ENCODE results near the gene PFDN1. TPM values are rescaled to one million over a fixed set of nuclear protein-coding genes. Genes with fewer than 3 reads are reported as not detected.

The PFDN1 gene
- total RNA-seq, 1 donor: 60.2 TPM

DNA sequence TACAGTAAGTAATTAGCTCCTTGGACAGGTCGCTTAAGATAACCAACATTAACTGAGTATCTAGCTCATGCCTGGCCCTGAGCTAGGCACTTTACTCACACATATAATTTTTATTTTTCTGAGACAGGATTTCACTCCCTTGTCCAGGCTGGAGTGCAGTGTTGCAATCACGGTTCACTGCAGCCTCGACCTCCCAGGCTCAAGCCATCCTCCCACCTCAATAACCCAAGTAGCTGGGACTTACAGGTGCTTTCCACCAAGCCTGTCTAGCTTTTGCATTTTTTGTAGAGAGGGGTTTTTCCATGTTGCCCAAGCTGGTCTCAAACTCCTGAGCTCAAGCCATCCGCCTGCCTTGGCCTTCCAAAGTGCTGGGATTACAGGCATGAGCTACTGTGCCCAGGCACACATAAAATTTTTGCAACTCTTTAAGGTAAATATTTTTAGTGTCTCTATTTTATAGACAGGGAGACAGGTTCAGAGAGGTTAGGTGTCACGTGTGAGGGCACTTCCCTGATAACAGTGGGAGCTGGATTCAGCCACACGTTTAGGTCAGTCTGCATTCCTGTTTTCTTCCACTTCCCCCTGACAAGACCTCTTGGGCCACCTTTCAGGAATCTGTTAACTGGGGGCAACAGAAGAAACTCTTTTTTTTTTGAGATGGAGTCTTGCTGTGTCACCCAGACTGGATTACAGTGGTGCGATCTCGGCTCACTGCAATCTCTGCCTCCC, 25.3 kb upstream of the PFDN1 start:
- TF ChIP-seq, protein P1, sequence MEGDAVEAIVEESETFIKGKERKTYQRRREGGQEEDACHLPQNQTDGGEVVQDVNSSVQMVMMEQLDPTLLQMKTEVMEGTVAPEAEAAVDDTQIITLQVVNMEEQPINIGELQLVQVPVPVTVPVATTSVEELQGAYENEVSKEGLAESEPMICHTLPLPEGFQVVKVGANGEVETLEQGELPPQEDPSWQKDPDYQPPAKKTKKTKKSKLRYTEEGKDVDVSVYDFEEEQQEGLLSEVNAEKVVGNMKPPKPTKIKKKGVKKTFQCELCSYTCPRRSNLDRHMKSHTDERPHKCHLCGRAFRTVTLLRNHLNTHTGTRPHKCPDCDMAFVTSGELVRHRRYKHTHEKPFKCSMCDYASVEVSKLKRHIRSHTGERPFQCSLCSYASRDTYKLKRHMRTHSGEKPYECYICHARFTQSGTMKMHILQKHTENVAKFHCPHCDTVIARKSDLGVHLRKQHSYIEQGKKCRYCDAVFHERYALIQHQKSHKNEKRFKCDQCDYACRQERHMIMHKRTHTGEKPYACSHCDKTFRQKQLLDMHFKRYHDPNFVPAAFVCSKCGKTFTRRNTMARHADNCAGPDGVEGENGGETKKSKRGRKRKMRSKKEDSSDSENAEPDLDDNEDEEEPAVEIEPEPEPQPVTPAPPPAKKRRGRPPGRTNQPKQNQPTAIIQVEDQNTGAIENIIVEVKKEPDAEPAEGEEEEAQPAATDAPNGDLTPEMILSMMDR (IDR thresholded peaks at IDR 0.05; ENCODE audit: insufficient read depth, low read length): no peak
- DNase-seq (ENCODE audit: low read depth): no peak
- H3K4me3 ChIP-seq (ENCODE audit: low read depth, low read length): no peak overlapping the region

DNA sequence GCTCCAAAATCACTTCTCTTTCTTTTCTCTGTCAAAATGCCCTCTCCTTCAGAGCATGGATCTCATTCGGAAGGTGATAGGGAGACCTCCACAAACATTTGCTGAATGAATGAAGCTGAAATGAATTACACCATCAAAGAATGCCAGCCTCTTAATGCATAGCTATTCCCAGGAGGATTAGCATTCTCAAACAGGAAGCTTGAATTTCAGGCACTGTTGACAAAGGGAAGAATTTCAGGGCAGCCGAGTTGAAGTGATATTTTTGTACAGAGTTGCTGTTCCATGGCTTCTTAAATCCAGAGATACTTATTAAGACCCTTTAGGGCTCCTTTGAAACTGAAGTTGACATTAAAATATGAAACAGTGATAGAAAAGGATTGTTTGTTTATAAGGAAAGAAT, 24.7 kb upstream of the PFDN1 start:
- no peak overlapping the region for H3K4me3 ChIP-seq (ENCODE audit: low read depth, low read length)
- DNase-seq (ENCODE audit: low read depth): peak; percentile 56
- TF ChIP-seq, protein P1 (IDR thresholded peaks at IDR 0.05; ENCODE audit: insufficient read depth, low read length): no peak

DNA sequence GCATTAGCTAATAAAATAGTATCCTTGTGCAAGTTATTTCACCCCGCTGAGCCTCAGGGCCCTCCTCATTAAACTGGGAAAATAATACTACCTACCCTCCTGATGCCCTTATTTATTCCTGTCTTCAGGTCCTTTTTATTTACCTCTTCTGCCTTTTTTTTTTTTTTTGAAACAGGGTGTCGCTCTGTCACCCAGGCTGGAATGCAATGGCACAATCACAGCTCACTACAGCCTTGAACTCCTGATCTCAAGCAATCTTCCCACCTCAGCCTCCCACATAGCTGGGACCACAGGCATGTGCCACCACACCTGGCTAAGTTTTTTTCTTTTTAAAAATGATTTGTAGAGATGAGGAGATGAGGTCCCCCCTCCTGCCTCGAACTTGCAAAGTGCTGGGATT, 22.6 kb upstream of the PFDN1 start:
- TF ChIP-seq, protein P1 (IDR thresholded peaks at IDR 0.05; ENCODE audit: insufficient read depth, low read length): no peak
- no peak overlapping the region for H3K4me3 ChIP-seq (ENCODE audit: low read depth, low read length)
- DNase-seq (ENCODE audit: low read depth): no peak

DNA sequence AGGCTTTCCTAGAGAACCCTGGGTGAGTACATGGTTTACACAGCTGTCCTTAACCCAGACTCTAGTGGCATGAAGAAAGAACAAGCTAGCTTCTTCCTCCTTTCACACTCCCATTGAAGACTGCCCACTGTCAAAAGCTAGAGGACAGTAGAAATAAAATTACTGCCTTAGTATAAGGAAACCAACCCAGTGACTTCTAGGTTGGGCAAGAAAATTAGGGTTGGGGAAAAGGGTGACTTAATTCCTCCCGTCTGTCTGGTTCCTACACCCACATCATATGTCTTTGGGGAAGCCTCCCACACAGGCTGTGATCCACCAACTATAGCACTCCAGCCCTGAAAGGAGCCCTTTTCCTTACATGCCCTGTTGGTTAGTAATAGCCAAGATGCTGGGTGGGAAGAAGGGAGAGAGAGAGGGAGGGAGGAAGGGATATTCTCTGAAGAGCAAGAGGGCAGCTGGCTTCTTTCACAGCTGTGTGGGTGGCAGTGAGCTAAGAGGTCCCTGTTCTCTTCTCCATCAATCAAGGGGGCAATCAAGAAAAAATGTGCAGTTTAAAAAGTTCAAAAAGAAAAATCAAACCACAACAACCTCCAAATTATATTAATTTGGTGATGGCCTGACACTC, 21.8 kb upstream of the PFDN1 start:
- TF ChIP-seq, protein P1 (IDR thresholded peaks at IDR 0.05; ENCODE audit: insufficient read depth, low read length): no peak
- no peak overlapping the region for H3K4me3 ChIP-seq (ENCODE audit: low read depth, low read length)
- DNase-seq (ENCODE audit: low read depth): peak; percentile 65

DNA sequence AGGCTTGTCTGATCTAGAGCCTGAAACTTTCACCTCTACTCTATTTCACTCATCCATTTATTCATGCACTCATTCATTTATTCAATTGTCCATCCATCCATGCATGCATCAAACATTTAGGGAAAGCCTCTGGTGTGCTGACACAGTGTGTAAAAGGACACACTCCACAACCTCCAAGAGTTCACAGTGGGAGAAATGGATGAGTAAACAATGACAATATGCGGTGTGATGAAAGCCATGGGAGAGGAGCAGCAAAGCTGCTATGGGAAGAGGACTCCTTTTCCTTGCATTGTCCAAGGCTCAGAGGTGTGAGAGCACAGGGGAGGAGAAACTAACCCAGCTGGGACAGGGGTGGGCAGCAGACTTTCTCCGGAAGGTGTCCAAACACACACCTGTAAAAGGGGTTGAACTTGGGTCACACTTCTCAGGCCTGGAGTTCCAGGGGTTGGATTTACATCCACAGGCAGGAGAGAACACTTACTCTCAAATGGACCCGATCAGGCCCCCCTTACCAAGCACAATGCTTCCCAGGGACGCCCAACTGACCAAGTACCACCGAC, 21.2 kb upstream of the PFDN1 start:
- TF ChIP-seq, protein P1 (IDR thresholded peaks at IDR 0.05; ENCODE audit: insufficient read depth, low read length): no peak
- DNase-seq (ENCODE audit: low read depth): no peak
- H3K4me3 ChIP-seq (ENCODE audit: low read depth, low read length): no peak overlapping the region

DNA sequence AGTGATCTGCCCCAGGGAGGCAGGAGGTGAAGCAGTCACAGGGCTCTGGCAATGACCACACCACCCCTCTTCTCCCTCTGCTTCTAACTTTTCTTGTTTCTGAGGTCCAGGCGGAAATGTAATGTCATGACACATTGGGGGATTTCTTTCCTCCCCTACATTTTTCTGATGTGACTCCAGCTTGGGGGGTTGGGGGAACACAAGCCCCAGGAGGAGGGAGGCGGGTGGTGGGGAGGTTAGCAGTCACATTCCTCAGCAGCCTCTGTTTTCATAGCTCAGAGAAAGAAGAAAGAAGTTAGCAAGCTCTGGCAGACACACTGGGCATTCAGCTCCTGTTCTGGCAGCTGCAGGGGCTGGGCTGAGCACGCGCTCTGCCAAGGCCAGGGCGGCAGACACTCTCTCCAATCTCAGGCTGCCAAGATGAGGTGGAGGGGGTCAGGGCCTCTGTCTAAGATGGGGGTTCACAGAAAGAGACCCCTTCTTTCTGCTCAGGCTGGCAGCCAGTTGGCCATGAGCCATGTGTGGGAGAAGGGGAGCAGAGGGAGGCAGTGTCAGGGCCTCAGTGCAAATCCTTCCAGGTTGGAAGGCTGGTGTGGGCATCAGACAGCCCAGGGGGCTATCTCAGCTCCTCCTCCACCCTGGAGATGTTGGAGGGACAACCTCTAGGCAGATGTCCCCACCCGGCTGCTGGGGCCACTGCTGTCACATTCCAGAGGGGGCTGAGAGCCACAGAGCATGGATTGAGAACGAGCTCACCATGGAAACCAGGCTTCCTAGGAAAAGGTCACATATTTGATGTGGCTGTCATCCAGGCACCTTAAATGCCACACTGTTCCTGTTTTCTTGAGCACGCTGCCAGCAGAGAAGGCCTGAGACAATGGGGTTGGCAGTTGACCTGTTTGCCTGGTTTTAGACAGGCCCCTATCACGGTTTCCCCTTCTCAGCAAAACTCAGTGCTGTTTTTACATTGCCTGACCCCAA, 20.1 kb upstream of the PFDN1 start:
- peak; percentile 90 for DNase-seq (ENCODE audit: low read depth)
- TF ChIP-seq, protein P1 (IDR thresholded peaks at IDR 0.05; ENCODE audit: insufficient read depth, low read length): no peak
- H3K4me3 ChIP-seq (ENCODE audit: low read depth, low read length): no peak overlapping the region

Data from fibroblast of the aortic adventitia (primary cell).